HCT116 (cell line): ENCODE measurements around the gene KRTAP5-3. TPM values are rescaled to one million over a fixed set of nuclear protein-coding genes. Genes with fewer than 3 reads are reported as not detected.

ENCODE experiments used
- ATAC-seq: fragments of 200-7000 bp; cut with Tn5 transposase; 2 replicates; pipeline ENCODE4 v1.9.1; 2020; ENCODE audit warnings: mild to moderate bottlenecking, moderate library complexity
- BruUV-seq: library from RNA; stranded (reverse); fragments of 400-500 nt; replicated peaks from 2 replicates; lab custom pipeline; 2021; lab: Mats Ljungman, UMichigan
- CTCF ChIA-PET: fragments of 300-600 bp; sonication (Branson Sonifier 250); formaldehyde crosslinking; loops from one replicate; lab custom pipeline; 2021; ENCODE audit warnings: antibody characterized with exemption; lab: Charles Lee
- POLR2A ChIA-PET: fragments of 300-600, 350-600 bp; sonication (Branson Sonifier 250); formaldehyde crosslinking; loops from one replicate; lab custom pipeline; 2021; ENCODE audit warnings: antibody characterized with exemption; lab: Charles Lee
- RAD21 ChIA-PET, 2 experiments: fragments of 300-600 bp; sonication (Branson Sonifier 250); formaldehyde crosslinking; loops; one replicate each; lab custom pipeline; 2023; ENCODE audit warnings: low total read pairs in 2 of 2; ENCODE audit not compliant: uncharacterized antibody in 2 of 2, unreplicated experiment in 2 of 2, low non-redundant PET in 1 of 2; lab: Charles Lee
- DNase-seq: peaks from one replicate; pipeline ENCODE4 v3.0.0-alpha.2; 2010; ENCODE audit warnings: low read depth, low spot score
- H2AFZ ChIP-seq: fragments of 200-600 bp; shearing (Covaris generic), sonication (generic); 2 replicates; pipeline ENCODE4 v1.6.1; 2017; ENCODE audit warnings: low read depth, mixed run types, mixed read lengths, antibody characterized with exemption, low read length; ENCODE audit not compliant: poor library complexity, severe bottlenecking
- H3K27ac ChIP-seq: 2 replicates; pipeline ENCODE4 v1.5.1; 2012; ENCODE audit warnings: low read depth, low read length
- H3K27me3 ChIP-seq: fragments of 200-600 bp; sonication (generic); 2 replicates; pipeline ENCODE4 v1.6.1; 2016; ENCODE audit warnings: mixed run types, low read length, mixed read lengths; ENCODE audit not compliant: insufficient read depth
- H3K36me3 ChIP-seq, 2 experiments: fragments of 200-500 bp in 1 of 2; fragments of 200-600 bp in 1 of 2; sonication (Bioruptor generic) in 1 of 2; sonication (generic) in 1 of 2; 2 replicates each; pipeline versions ENCODE4 v1.5.1 to v1.6.1; 2014 to 2016; ENCODE audit warnings: low read length in 2 of 2, inconsistent platforms in 1 of 2, mixed read lengths in 1 of 2, mixed run types in 1 of 2; ENCODE audit not compliant: insufficient read depth in 2 of 2, control insufficient read depth in 1 of 2
- H3K4me1 ChIP-seq, 2 experiments: fragments of 200-600 bp in 1 of 2; sonication (generic) in 1 of 2; 2 replicates each; pipeline versions ENCODE4 v1.5.1 to v1.6.1; 2012 to 2017; ENCODE audit warnings: low read length in 2 of 2, inconsistent platforms in 1 of 2, mild to moderate bottlenecking in 1 of 2, mixed read lengths in 1 of 2, mixed run types in 1 of 2, moderate library complexity in 1 of 2; ENCODE audit not compliant: insufficient read depth in 2 of 2, control insufficient read depth in 1 of 2
- H3K4me2 ChIP-seq: fragments of 200-600 bp; sonication (generic); 2 replicates; pipeline ENCODE4 v1.6.1; 2017; ENCODE audit warnings: mixed run types, low read length, mixed read lengths
- H3K4me3 ChIP-seq, 2 experiments: fragments of 200-600 bp in 1 of 2; sonication (generic) in 1 of 2; replicated peaks in 1 of 2; 2 replicates each; pipeline ENCODE4 v1.5.1; 2011 to 2016; ENCODE audit warnings: low read length in 2 of 2, control low read depth in 1 of 2, low read depth in 1 of 2, mild to moderate bottlenecking in 1 of 2, mixed read lengths in 1 of 2, mixed run types in 1 of 2
- H3K79me2 ChIP-seq: fragments of 200-600 bp; sonication (generic); 2 replicates; pipeline ENCODE4 v1.6.1; 2017; ENCODE audit warnings: mild to moderate bottlenecking, mixed run types, low read length, moderate library complexity, mixed read lengths; ENCODE audit not compliant: insufficient read depth
- H3K9ac ChIP-seq: fragments of 200-600 bp; sonication (generic); 2 replicates; pipeline ENCODE4 v1.6.1; 2016; ENCODE audit warnings: low read length, mixed read lengths
- H3K9me2 ChIP-seq: fragments of 200-600 bp; sonication (generic), shearing (Covaris generic); 2 replicates; pipeline ENCODE4 v1.6.1; 2017; ENCODE audit warnings: mixed run types, mild to moderate bottlenecking, moderate library complexity; ENCODE audit not compliant: insufficient read depth
- H3K9me3 ChIP-seq, 2 experiments: fragments of 200-500 bp in 1 of 2; fragments of 200-600 bp in 1 of 2; sonication (Bioruptor generic) in 1 of 2; sonication (generic) in 1 of 2; 2 replicates each; pipeline ENCODE4 v1.6.1; 2014 to 2017; ENCODE audit warnings: low read length in 2 of 2, mixed read lengths in 2 of 2, inconsistent platforms in 1 of 2, low read depth in 1 of 2, mild to moderate bottlenecking in 1 of 2, mixed run types in 1 of 2, moderate library complexity in 1 of 2; ENCODE audit not compliant: control insufficient read depth in 1 of 2, insufficient read depth in 1 of 2
- H4K20me1 ChIP-seq: fragments of 200-600 bp; sonication (generic), shearing (Covaris generic); 2 replicates; pipeline ENCODE4 v1.6.1; 2017; ENCODE audit warnings: mixed run types, mild to moderate bottlenecking, moderate library complexity; ENCODE audit not compliant: insufficient read depth
- CBX3 ChIP-seq: IDR thresholded peaks from 2 replicates; pipeline ENCODE4 v1.6.1; 2012; ENCODE audit warnings: low read depth
- EGR1 ChIP-seq: IDR thresholded peaks from 2 replicates; pipeline ENCODE4 v1.6.1; 2012; ENCODE audit warnings: low read depth
- ELF1 ChIP-seq: IDR thresholded peaks from 2 replicates; pipeline ENCODE4 v1.6.1; 2012; ENCODE audit warnings: low read depth, borderline replicate concordance
- EZH2 ChIP-seq: fragments of 200-600 bp; sonication (generic); IDR thresholded peaks from 2 replicates; pipeline ENCODE4 v1.6.1; 2017; ENCODE audit warnings: antibody characterized with exemption, mixed run types
- EZH2phosphoT487 ChIP-seq: fragments of 200-600 bp; IDR thresholded peaks from 2 replicates; pipeline ENCODE4 v1.6.1; 2018; ENCODE audit warnings: antibody characterized with exemption, borderline replicate concordance
- FOSL1 ChIP-seq: IDR thresholded peaks from 2 replicates; pipeline ENCODE4 v1.6.1; 2012; ENCODE audit warnings: low read depth
- JUND ChIP-seq: IDR thresholded peaks from 2 replicates; pipeline ENCODE4 v1.6.1; 2012
- POLR2A ChIP-seq: IDR thresholded peaks from 2 replicates; pipeline ENCODE4 v1.7.0; 2011; ENCODE audit warnings: borderline replicate concordance; ENCODE audit not compliant: insufficient read depth, insufficient read length; ENCODE audit errors: extremely low read depth
- POLR2AphosphoS5 ChIP-seq: IDR thresholded peaks from 2 replicates; pipeline ENCODE4 v1.6.1; 2011; ENCODE audit warnings: mild to moderate bottlenecking, low read depth, low read length, moderate library complexity
- SIN3A ChIP-seq: IDR thresholded peaks from 2 replicates; pipeline ENCODE4 v1.6.1; 2012; ENCODE audit warnings: low read depth
- SP1 ChIP-seq: IDR thresholded peaks from 2 replicates; pipeline ENCODE4 v1.6.1; 2012; ENCODE audit warnings: low read depth
- SRF ChIP-seq: IDR thresholded peaks from 2 replicates; pipeline ENCODE4 v1.6.1; 2012; ENCODE audit warnings: low read depth
- TCF7L2 ChIP-seq: IDR thresholded peaks from 2 replicates; pipeline ENCODE4 v1.7.0; 2011; ENCODE audit warnings: borderline replicate concordance, inconsistent platforms; ENCODE audit not compliant: insufficient read depth, insufficient read length; ENCODE audit errors: extremely low read depth
- YY1 ChIP-seq: IDR thresholded peaks from 2 replicates; pipeline ENCODE4 v1.6.1; 2011; ENCODE audit warnings: low read length, low read depth, moderate library complexity, mild to moderate bottlenecking; ENCODE audit not compliant: insufficient replicate concordance; ENCODE audit errors: extremely low read depth
- ZFX ChIP-seq: fragments of 450-650 bp; IDR thresholded peaks from 2 replicates; pipeline ENCODE4 v1.6.1; 2017
- intact Hi-C: fragments of 100-400 bp; cut with micrococcal nuclease; formaldehyde crosslinking; loops from 2 replicates; pipeline ENCODE4 v1.10.0; 2022
- total RNA-seq: library from RNA; stranded (reverse); gene quantifications from one replicate; pipeline ENCODE4 v1.2.1, GENCODE V29; 2021; ENCODE audit not compliant: unreplicated experiment
- TF ChIP-seq, protein P1 (sequence below): IDR thresholded peaks from 2 replicates; pipeline ENCODE4 v1.6.1; 2012; ENCODE audit warnings: low read depth
- TF ChIP-seq, protein P2 (sequence below), 3 experiments: fragments of 200-600 bp in 1 of 3; sonication (generic) in 1 of 3; IDR thresholded peaks in 2 of 3; conservative IDR thresholded peaks in 1 of 3; 2 replicates each; pipeline ENCODE4 v1.5.1; 2012 to 2017; ENCODE audit warnings: low read depth in 2 of 3, low read length in 2 of 3, antibody characterized with exemption in 1 of 3, borderline replicate concordance in 1 of 3, control low read depth in 1 of 3, mild to moderate bottlenecking in 1 of 3, mixed read lengths in 1 of 3, mixed run types in 1 of 3, moderate library complexity in 1 of 3; ENCODE audit not compliant: insufficient read depth in 1 of 3
- TF ChIP-seq, protein P3 (sequence below): IDR thresholded peaks from 2 replicates; pipeline ENCODE4 v1.6.1; 2012
- TF ChIP-seq, protein P4 (sequence below): IDR thresholded peaks from 2 replicates; pipeline ENCODE4 v1.6.1; 2011; ENCODE audit warnings: mild to moderate bottlenecking, low read length, moderate library complexity; ENCODE audit not compliant: insufficient replicate concordance; ENCODE audit errors: extremely low read depth

The KRTAP5-3 gene
- total RNA-seq, 1 experiment from 2014 or later = not detected

DNA sequence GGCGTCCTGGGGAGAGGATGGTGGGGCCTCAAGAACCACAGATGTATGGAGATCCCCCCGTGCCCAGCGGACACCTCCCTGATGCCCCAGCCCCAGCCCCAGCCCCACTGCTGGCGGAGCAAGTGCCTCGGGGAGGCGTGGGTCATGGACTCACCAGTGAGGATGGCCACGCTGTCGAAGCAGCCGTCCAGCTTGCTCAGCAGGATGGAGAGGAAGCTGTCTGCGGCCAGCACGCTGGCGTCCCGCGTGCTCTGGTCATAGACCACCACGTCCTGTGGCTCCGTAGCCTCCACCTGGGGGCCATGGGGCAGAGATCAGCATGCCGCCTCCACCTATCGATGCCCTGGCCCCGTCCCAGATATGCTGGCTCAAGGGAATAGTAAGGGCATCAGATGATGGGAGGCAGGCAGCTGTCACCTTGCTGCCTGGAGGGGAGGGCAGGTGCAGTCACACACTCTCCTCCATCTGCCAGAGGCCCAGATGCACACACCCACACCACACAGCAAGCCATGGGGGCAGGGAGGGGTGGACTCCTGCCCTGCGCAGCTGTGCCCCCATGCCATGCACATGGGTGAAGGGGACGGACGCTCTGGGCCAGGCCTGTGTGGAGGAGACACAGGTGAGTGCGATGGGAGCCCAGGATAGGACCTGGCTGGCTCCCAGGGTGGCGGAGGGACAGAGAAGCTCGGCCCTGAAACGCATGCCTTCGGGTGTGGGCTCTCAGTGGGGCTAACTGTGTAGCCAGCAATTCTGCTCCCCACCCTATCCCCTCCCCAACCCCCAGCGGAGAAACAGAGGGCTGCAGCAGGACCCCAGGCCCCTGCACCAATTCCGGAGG, 44.3 kb downstream of the KRTAP5-3 start:
- no peak overlapping the region for H2AFZ ChIP-seq
- TF ChIP-seq TCF7L2 (no peak), ELF1 (no peak), JUND (no peak), EZH2 (no peak), POLR2A (no peak), EZH2phosphoT487 (no peak), FOSL1 (no peak), CBX3 (no peak), SP1 (no peak), ZFX (no peak), EGR1 (no peak), YY1 (no peak), SIN3A (no peak), SRF (no peak), POLR2AphosphoS5 (no peak)
- TF ChIP-seq, protein P1, sequence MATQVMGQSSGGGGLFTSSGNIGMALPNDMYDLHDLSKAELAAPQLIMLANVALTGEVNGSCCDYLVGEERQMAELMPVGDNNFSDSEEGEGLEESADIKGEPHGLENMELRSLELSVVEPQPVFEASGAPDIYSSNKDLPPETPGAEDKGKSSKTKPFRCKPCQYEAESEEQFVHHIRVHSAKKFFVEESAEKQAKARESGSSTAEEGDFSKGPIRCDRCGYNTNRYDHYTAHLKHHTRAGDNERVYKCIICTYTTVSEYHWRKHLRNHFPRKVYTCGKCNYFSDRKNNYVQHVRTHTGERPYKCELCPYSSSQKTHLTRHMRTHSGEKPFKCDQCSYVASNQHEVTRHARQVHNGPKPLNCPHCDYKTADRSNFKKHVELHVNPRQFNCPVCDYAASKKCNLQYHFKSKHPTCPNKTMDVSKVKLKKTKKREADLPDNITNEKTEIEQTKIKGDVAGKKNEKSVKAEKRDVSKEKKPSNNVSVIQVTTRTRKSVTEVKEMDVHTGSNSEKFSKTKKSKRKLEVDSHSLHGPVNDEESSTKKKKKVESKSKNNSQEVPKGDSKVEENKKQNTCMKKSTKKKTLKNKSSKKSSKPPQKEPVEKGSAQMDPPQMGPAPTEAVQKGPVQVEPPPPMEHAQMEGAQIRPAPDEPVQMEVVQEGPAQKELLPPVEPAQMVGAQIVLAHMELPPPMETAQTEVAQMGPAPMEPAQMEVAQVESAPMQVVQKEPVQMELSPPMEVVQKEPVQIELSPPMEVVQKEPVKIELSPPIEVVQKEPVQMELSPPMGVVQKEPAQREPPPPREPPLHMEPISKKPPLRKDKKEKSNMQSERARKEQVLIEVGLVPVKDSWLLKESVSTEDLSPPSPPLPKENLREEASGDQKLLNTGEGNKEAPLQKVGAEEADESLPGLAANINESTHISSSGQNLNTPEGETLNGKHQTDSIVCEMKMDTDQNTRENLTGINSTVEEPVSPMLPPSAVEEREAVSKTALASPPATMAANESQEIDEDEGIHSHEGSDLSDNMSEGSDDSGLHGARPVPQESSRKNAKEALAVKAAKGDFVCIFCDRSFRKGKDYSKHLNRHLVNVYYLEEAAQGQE = no peak
- TF ChIP-seq, protein P2, sequence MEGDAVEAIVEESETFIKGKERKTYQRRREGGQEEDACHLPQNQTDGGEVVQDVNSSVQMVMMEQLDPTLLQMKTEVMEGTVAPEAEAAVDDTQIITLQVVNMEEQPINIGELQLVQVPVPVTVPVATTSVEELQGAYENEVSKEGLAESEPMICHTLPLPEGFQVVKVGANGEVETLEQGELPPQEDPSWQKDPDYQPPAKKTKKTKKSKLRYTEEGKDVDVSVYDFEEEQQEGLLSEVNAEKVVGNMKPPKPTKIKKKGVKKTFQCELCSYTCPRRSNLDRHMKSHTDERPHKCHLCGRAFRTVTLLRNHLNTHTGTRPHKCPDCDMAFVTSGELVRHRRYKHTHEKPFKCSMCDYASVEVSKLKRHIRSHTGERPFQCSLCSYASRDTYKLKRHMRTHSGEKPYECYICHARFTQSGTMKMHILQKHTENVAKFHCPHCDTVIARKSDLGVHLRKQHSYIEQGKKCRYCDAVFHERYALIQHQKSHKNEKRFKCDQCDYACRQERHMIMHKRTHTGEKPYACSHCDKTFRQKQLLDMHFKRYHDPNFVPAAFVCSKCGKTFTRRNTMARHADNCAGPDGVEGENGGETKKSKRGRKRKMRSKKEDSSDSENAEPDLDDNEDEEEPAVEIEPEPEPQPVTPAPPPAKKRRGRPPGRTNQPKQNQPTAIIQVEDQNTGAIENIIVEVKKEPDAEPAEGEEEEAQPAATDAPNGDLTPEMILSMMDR (IDR thresholded peaks at IDR 0.05 in 2 of 3, conservative IDR thresholded peaks at IDR 0.05 in 1 of 3; ENCODE audit: borderline replicate concordance in 1 of 3, insufficient read depth in 1 of 3, low read depth in 2 of 3, low read length in 2 of 3) = no peak
- TF ChIP-seq, protein P3, sequence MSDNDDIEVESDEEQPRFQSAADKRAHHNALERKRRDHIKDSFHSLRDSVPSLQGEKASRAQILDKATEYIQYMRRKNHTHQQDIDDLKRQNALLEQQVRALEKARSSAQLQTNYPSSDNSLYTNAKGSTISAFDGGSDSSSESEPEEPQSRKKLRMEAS = no peak
- TF ChIP-seq, protein P4, sequence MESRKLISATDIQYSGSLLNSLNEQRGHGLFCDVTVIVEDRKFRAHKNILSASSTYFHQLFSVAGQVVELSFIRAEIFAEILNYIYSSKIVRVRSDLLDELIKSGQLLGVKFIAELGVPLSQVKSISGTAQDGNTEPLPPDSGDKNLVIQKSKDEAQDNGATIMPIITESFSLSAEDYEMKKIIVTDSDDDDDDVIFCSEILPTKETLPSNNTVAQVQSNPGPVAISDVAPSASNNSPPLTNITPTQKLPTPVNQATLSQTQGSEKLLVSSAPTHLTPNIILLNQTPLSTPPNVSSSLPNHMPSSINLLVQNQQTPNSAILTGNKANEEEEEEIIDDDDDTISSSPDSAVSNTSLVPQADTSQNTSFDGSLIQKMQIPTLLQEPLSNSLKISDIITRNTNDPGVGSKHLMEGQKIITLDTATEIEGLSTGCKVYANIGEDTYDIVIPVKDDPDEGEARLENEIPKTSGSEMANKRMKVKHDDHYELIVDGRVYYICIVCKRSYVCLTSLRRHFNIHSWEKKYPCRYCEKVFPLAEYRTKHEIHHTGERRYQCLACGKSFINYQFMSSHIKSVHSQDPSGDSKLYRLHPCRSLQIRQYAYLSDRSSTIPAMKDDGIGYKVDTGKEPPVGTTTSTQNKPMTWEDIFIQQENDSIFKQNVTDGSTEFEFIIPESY = no peak
- ChIA-PET CTCF (interaction anchor here (0.9 to 1.7 kb wide), 3 partner anchors 11 to 31 kb away, joined by 3 to 7 read pairs (median 3); no protein-coding TSS in a partner anchor), POLR2A (no interaction called here), RAD21 (no interaction called here)
- no peaks in the 10 kb centered on the region for H3K27me3 ChIP-seq
- no peaks in the 10 kb centered on the region; a peak in 1 of 4 replicates for H3K36me3 ChIP-seq
- ATAC-seq (no peak), DNase-seq (no peak)
- no peak overlapping the region for H3K4me2 ChIP-seq
- H3K4me1 ChIP-seq = peaks cover 14 to 15% of the 10 kb centered on the region in 2 experiments
- H3K4me3 ChIP-seq = no peak overlapping the region
- H3K9ac ChIP-seq = no peak overlapping the region
- no peaks in the 10 kb centered on the region for H3K79me2 ChIP-seq
- no peak overlapping the region for H3K27ac ChIP-seq
- no peaks in the 10 kb centered on the region for H3K9me3 ChIP-seq
- H3K9me2 ChIP-seq = no peaks in the 10 kb centered on the region
- no peaks in the 10 kb centered on the region for H4K20me1 ChIP-seq
- no TSS peak for BruUV-seq
- intact Hi-C loops = no loop called here
